ENCODE results near the gene ULK4.

The ULK4 gene

GRCh38 chr3:41467481-41467880 is 494.4 kb downstream of the ULK4 start:
- TF ChIP-seq EZH2phosphoT487 (IDR thresholded peaks at IDR 0.05; ENCODE audit: low read depth), result no peak
- TF ChIP-seq CTCF (IDR thresholded peaks at IDR 0.05; ENCODE audit: low read depth, low read length), result no peak
- H3K27me3 ChIP-seq (ENCODE audit: low read depth, low read length), result no peaks in the 10 kb centered on the region

GRCh38 chr3:41464858-41465257 is 497.0 kb downstream of the ULK4 start:
- no peak for TF ChIP-seq EZH2phosphoT487 (IDR thresholded peaks at IDR 0.05; ENCODE audit: low read depth)
- TF ChIP-seq CTCF (IDR thresholded peaks at IDR 0.05; ENCODE audit: low read depth, low read length), result no peak
- H3K4me2 ChIP-seq (ENCODE audit: low read length), result no peak overlapping the region
- no peaks in the 10 kb centered on the region for H3K79me2 ChIP-seq (ENCODE audit: low read length)
- H3K4me3 ChIP-seq (ENCODE audit: low read length), result no peak overlapping the region
- H3K9ac ChIP-seq (ENCODE audit: low read length), result no peak overlapping the region
- no peaks in the 10 kb centered on the region for H3K4me1 ChIP-seq (ENCODE audit: low read length)
- no peaks in the 10 kb centered on the region for H3K27me3 ChIP-seq (ENCODE audit: low read depth, low read length)
- H2AFZ ChIP-seq (ENCODE audit: low read depth, low read length), result no peak overlapping the region
- H4K20me1 ChIP-seq (ENCODE audit: insufficient read depth, low read length), result no peaks in the 10 kb centered on the region
- H3K36me3 ChIP-seq (replicated peaks; ENCODE audit: low read depth, low read length), result no peaks in the 10 kb centered on the region
- no peak overlapping the region for H3K27ac ChIP-seq (ENCODE audit: low read length)
- no peaks in the 10 kb centered on the region for H3K9me3 ChIP-seq (ENCODE audit: insufficient read depth, low read length)

More at GRCh38 chr3:41467481-41467880, 494.4 kb downstream of the ULK4 start:
- Histone ChIP-seq H3K9me3 (ENCODE audit: insufficient read depth, low read length) (no peaks in the 10 kb centered on the region), H3K4me3 (ENCODE audit: low read length) (no peak overlapping the region), H2AFZ (ENCODE audit: low read depth, low read length) (no peak overlapping the region), H3K36me3 (replicated peaks; ENCODE audit: low read depth, low read length) (no peaks in the 10 kb centered on the region), H3K9ac (ENCODE audit: low read length) (no peak overlapping the region), H3K27ac (ENCODE audit: low read length) (no peak overlapping the region), H3K79me2 (ENCODE audit: low read length) (no peaks in the 10 kb centered on the region), H4K20me1 (ENCODE audit: insufficient read depth, low read length) (no peaks in the 10 kb centered on the region), H3K4me1 (ENCODE audit: low read length) (no peaks in the 10 kb centered on the region), H3K4me2 (ENCODE audit: low read length) (no peak overlapping the region)

- Histone ChIP-seq H2AFZ (ENCODE audit: low read depth, low read length) (no peak overlapping the region), H3K27me3 (ENCODE audit: low read depth, low read length) (no peaks in the 10 kb centered on the region), H3K9me3 (ENCODE audit: insufficient read depth, low read length) (no peaks in the 10 kb centered on the region), H3K4me3 (ENCODE audit: low read length) (no peak overlapping the region), H3K36me3 (replicated peaks; ENCODE audit: low read depth, low read length) (no peaks in the 10 kb centered on the region), H3K4me1 (ENCODE audit: low read length) (no peaks in the 10 kb centered on the region), H4K20me1 (ENCODE audit: insufficient read depth, low read length) (no peaks in the 10 kb centered on the region), H3K4me2 (ENCODE audit: low read length) (no peak overlapping the region), H3K27ac (ENCODE audit: low read length) (no peak overlapping the region), H3K79me2 (ENCODE audit: low read length) (no peaks in the 10 kb centered on the region), H3K9ac (ENCODE audit: low read length) (no peak overlapping the region)
- TF ChIP-seq CTCF (IDR thresholded peaks at IDR 0.05; ENCODE audit: low read depth, low read length), result no peak
- TF ChIP-seq EZH2phosphoT487 (IDR thresholded peaks at IDR 0.05; ENCODE audit: low read depth), result no peak
These were observed 497.5 kb downstream of the ULK4 start for GRCh38 chr3:41464401-41464800.

GRCh38 chr3:41462103-41462691 is 499.7 kb downstream of the ULK4 start:
- Histone ChIP-seq H3K36me3 (replicated peaks; ENCODE audit: low read depth, low read length) (no peaks in the 10 kb centered on the region), H3K79me2 (ENCODE audit: low read length) (no peaks in the 10 kb centered on the region), H3K4me2 (ENCODE audit: low read length) (no peak overlapping the region), H2AFZ (ENCODE audit: low read depth, low read length) (no peak overlapping the region), H3K9me3 (ENCODE audit: insufficient read depth, low read length) (no peaks in the 10 kb centered on the region), H3K27me3 (ENCODE audit: low read depth, low read length) (no peaks in the 10 kb centered on the region), H4K20me1 (ENCODE audit: insufficient read depth, low read length) (no peaks in the 10 kb centered on the region), H3K9ac (ENCODE audit: low read length) (no peak overlapping the region), H3K4me1 (ENCODE audit: low read length) (no peaks in the 10 kb centered on the region), H3K4me3 (ENCODE audit: low read length) (no peak overlapping the region), H3K27ac (ENCODE audit: low read length) (no peak overlapping the region)
- no peak for TF ChIP-seq EZH2phosphoT487 (IDR thresholded peaks at IDR 0.05; ENCODE audit: low read depth)
- no peak for TF ChIP-seq CTCF (IDR thresholded peaks at IDR 0.05; ENCODE audit: low read depth, low read length)

Measured in OCI-LY3 (cell line).